HepG2 (cell line): Measurements from ENCODE around the gene TBX6. TPM values are rescaled to one million over a fixed set of nuclear protein-coding genes. Genes with fewer than 3 reads are reported as not detected.

ENCODE experiments used
- ATAC-seq: fragments of 200-7000 bp; cut with Tn5 transposase; 3 replicates; pipeline ENCODE4 v1.9.1; 2020; ENCODE audit warnings: mild to moderate bottlenecking, moderate library complexity
- BruUV-seq: library from RNA; stranded (reverse); fragments of 400-500 nt; replicated peaks from 2 replicates; lab custom pipeline; 2021; lab: Mats Ljungman, UMichigan
- CTCF ChIA-PET: fragments of 300-600 bp; formaldehyde crosslinking; extraction: SDS; loops from one replicate; lab custom pipeline; 2021; ENCODE audit warnings: low total read pairs, inconsistent platforms, low intra/inter-chr PET ratio; lab: Yijun Ruan, JAX
- POLR2A ChIA-PET: fragments of 350-600 bp; sonication (Branson Sonifier 250); formaldehyde crosslinking; loops from one replicate; lab custom pipeline; 2020; ENCODE audit warnings: antibody characterized with exemption, inconsistent platforms; lab: Yijun Ruan, JAX
- DNase-seq: peaks from one replicate; pipeline ENCODE4 v3.0.0-alpha.2; 2015; ENCODE audit warnings: low spot score
- FAIRE-seq: peaks from 3 replicates; lab custom pipeline; 2011; peaks lifted over from hg19 to GRCh38; lab: Jason Lieb, UNC
- H2AFZ ChIP-seq: one replicate; pipeline ENCODE4 v1.6.1; 2011; ENCODE audit warnings: low read length, inconsistent platforms
- H3K27ac ChIP-seq: fragments of 300-600 bp; 3 replicates; pipeline ENCODE4 v1.8.0; 2011; ENCODE audit warnings: mixed run types, mild to moderate bottlenecking, mixed read lengths, low read length, inconsistent platforms; ENCODE audit not compliant: insufficient read depth; ENCODE audit errors: extremely low read length
- H3K27me3 ChIP-seq, 2 experiments: fragments of 200-600 bp in 1 of 2; 2 replicates in 1 of 2; 3 replicates in 1 of 2; pipeline versions ENCODE4 v1.6.0 to v1.8.0; 2011; ENCODE audit warnings: low read length in 2 of 2, mild to moderate bottlenecking in 2 of 2, moderate library complexity in 2 of 2, inconsistent platforms in 1 of 2; ENCODE audit not compliant: insufficient read depth in 2 of 2, control insufficient read depth in 1 of 2
- H3K36me3 ChIP-seq, 2 experiments: fragments of 200-600 bp in 1 of 2; replicated peaks in 1 of 2; 2 replicates in 1 of 2; 3 replicates in 1 of 2; pipeline versions ENCODE4 v1.5.1 to v1.8.0; 2011; ENCODE audit warnings: low read length in 2 of 2, inconsistent platforms in 1 of 2; ENCODE audit not compliant: insufficient read depth in 2 of 2, control insufficient read depth in 1 of 2
- H3K4me1 ChIP-seq: 2 replicates; pipeline ENCODE4 v1.5.1; 2012; ENCODE audit warnings: low read length, inconsistent platforms; ENCODE audit not compliant: insufficient read depth
- H3K4me2 ChIP-seq: 2 replicates; pipeline ENCODE4 v1.6.0; 2011; ENCODE audit warnings: low read depth, low read length, inconsistent platforms
- H3K4me3 ChIP-seq, 3 experiments: fragments of 200-600 bp in 1 of 3; sonication (generic), shearing (Covaris generic) in 1 of 3; replicated peaks in 1 of 3; 2 replicates each; pipeline ENCODE4 v1.5.1; 2011 to 2016; ENCODE audit warnings: low read length in 3 of 3, inconsistent platforms in 2 of 3, low read depth in 2 of 3, mild to moderate bottlenecking in 2 of 3, control low read depth in 1 of 3, mixed read lengths in 1 of 3; ENCODE audit not compliant: insufficient read depth in 1 of 3
- H3K79me2 ChIP-seq: one replicate; pipeline ENCODE4 v1.6.1; 2011; ENCODE audit warnings: low read length, inconsistent platforms; ENCODE audit not compliant: insufficient read depth
- H3K9ac ChIP-seq: 2 replicates; pipeline ENCODE4 v1.6.0; 2011; ENCODE audit warnings: mild to moderate bottlenecking, low read depth, low read length, inconsistent platforms; ENCODE audit not compliant: insufficient read depth
- H3K9me3 ChIP-seq: 2 replicates; pipeline ENCODE4 v1.5.1; 2012; ENCODE audit warnings: mild to moderate bottlenecking, low read length
- H4K20me1 ChIP-seq: 2 replicates; pipeline ENCODE4 v1.6.0; 2011; ENCODE audit warnings: inconsistent platforms, mild to moderate bottlenecking, low read length, moderate library complexity; ENCODE audit not compliant: insufficient read depth
- MED8 ChIP-seq: sonication (generic); formaldehyde crosslinking; IDR thresholded peaks from 2 replicates; pipeline ENCODE4 v1.8.1; 2023; ENCODE audit warnings: mild to moderate bottlenecking, missing genetic modification reagents; ENCODE audit not compliant: insufficient replicate concordance
- NFE2L2 ChIP-seq: fragments of 150-350 bp; IDR thresholded peaks from 2 replicates; pipeline ENCODE4 v1.6.1; 2014; ENCODE audit warnings: low read length
- NR2C2 ChIP-seq: sonication (generic); formaldehyde crosslinking; IDR thresholded peaks from 2 replicates; pipeline ENCODE4 v1.4.0; 2020; ENCODE audit warnings: missing genetic modification reagents, mild to moderate bottlenecking, moderate library complexity, borderline replicate concordance
- TIGD3 ChIP-seq: sonication (generic); formaldehyde crosslinking; IDR thresholded peaks from 2 replicates; pipeline ENCODE4 v1.5.1; 2020; ENCODE audit warnings: mild to moderate bottlenecking, missing genetic modification reagents, borderline replicate concordance
- WIZ ChIP-seq: sonication (generic); formaldehyde crosslinking; IDR thresholded peaks from 2 replicates; pipeline ENCODE4 v1.5.1; 2020; ENCODE audit warnings: mild to moderate bottlenecking, missing genetic modification reagents
- ZBTB8A ChIP-seq: sonication (generic); formaldehyde crosslinking; IDR thresholded peaks from 2 replicates; pipeline ENCODE4 v1.4.0; 2020; ENCODE audit warnings: mild to moderate bottlenecking, low read depth, missing genetic modification reagents, borderline replicate concordance
- ZNF230 ChIP-seq: sonication (generic); formaldehyde crosslinking; IDR thresholded peaks from 2 replicates; pipeline ENCODE4 v1.4.0; 2020; ENCODE audit warnings: mild to moderate bottlenecking, missing genetic modification reagents
- WGBS: methylation state at CpG from one replicate; pipeline ENCODE4 v1.1.6; 2017; ENCODE audit warnings: low lambda C conversion rate; 5-methylcytosine and 5-hydroxymethylcytosine counted together
- in situ Hi-C: cut with HindIII; loops from 2 replicates; pipeline ENCODE4 v1.10.0; 2017; ENCODE audit warnings: low pct_unique_long_range_greater_than_20kb; ENCODE audit not compliant: extremely low pct_ligation_motif_present
- intact Hi-C: fragments of 100-400 bp; cut with micrococcal nuclease; formaldehyde crosslinking; loops from one replicate; pipeline ENCODE4 v1.10.0; 2022; ENCODE audit not compliant: unreplicated experiment
- polyA plus RNA-seq, 8 experiments: library from polyadenylated mRNA; depleted of rRNA in 3 of 8; stranded (reverse) in 7 of 8; unstranded in 1 of 8; fragments of >200 nt; fragmentation: Illumina TruSeq in 4 of 8; extraction: Trizol in 4 of 8; gene quantifications; 2 replicates each; pipeline versions ENCODE4 v1.2.1 to v1.2.3, GENCODE V29; 2011 to 2016; ENCODE audit warnings: low read depth in 4 of 8, missing spikeins in 1 of 8, mixed read lengths in 1 of 8; ENCODE audit not compliant: insufficient read depth in 1 of 8
- total RNA-seq, 5 experiments: library from RNA; depleted of rRNA; stranded (reverse); fragments of >200 nt; fragmentation: Illumina TruSeq; extraction: Trizol; gene quantifications; 2 replicates each; pipeline ENCODE4 v1.2.3, GENCODE V29; 2016; ENCODE audit warnings: low read depth in 1 of 5

Gene TBX6
- total and polyA plus RNA-seq, 2 of the 13 experiments (the other 11 are each of a cell fraction or from before 2014, with no cell fraction given) = 0.24 to 0.42 TPM

GRCh38 chr16:30116291-30117207 is 24.8 kb upstream of the TBX6 start:
- CTCF ChIA-PET = no interaction called here
- ATAC-seq (no peak), FAIRE-seq (no peak), DNase-seq (no peak)
- no peaks in the 10 kb centered on the region for H4K20me1 ChIP-seq
- H3K27ac ChIP-seq = no peak overlapping the region
- POLR2A ChIA-PET = no interaction called here
- no peaks in the 10 kb centered on the region for H3K9me3 ChIP-seq
- in situ Hi-C loops (no loop called here), intact Hi-C loops (no loop called here)
- no peaks in the 10 kb centered on the region for H3K79me2 ChIP-seq
- no TSS peak for BruUV-seq
- H3K4me1 ChIP-seq = peaks cover 36% of the 10 kb centered on the region
- no peak overlapping the region for H2AFZ ChIP-seq
- H3K4me3 ChIP-seq = no peak overlapping the region
- H3K36me3 ChIP-seq = peaks cover 9 to 20% of the 10 kb centered on the region in 2 experiments
- no peak overlapping the region for H3K4me2 ChIP-seq
- no peak for TF ChIP-seq TIGD3 (CRISPR knock-in tag)
- TF ChIP-seq NR2C2 = 0 out of 2 replicates have a peak, but pooled peaks have one; percentile 26
- TF ChIP-seq NFE2L2 = no peak
- no peak for TF ChIP-seq ZBTB8A (CRISPR knock-in tag)
- no peak for TF ChIP-seq ZNF230 (CRISPR knock-in tag)
- no peak for TF ChIP-seq MED8
- no peak for TF ChIP-seq WIZ (CRISPR knock-in tag)
- no peaks in the 10 kb centered on the region for H3K27me3 ChIP-seq
- H3K9ac ChIP-seq = no peak overlapping the region
- WGBS = 89% methylated on average over 15 of the region's 16 CpGs
